Measurements from ENCODE around the gene CCR7.

GRCh38 chr17:40564883-40565768 is at the start of gene CCR7:
- TF ChIP-seq, protein P1, sequence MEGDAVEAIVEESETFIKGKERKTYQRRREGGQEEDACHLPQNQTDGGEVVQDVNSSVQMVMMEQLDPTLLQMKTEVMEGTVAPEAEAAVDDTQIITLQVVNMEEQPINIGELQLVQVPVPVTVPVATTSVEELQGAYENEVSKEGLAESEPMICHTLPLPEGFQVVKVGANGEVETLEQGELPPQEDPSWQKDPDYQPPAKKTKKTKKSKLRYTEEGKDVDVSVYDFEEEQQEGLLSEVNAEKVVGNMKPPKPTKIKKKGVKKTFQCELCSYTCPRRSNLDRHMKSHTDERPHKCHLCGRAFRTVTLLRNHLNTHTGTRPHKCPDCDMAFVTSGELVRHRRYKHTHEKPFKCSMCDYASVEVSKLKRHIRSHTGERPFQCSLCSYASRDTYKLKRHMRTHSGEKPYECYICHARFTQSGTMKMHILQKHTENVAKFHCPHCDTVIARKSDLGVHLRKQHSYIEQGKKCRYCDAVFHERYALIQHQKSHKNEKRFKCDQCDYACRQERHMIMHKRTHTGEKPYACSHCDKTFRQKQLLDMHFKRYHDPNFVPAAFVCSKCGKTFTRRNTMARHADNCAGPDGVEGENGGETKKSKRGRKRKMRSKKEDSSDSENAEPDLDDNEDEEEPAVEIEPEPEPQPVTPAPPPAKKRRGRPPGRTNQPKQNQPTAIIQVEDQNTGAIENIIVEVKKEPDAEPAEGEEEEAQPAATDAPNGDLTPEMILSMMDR (IDR thresholded peaks at IDR 0.05) = no peak
- TF ChIP-seq EP300 (IDR thresholded peaks at IDR 0.05) = no peak

Measured in tibial nerve (tissue), 4 donors.